Measurements from ENCODE around the gene TIMP3.

DNA sequence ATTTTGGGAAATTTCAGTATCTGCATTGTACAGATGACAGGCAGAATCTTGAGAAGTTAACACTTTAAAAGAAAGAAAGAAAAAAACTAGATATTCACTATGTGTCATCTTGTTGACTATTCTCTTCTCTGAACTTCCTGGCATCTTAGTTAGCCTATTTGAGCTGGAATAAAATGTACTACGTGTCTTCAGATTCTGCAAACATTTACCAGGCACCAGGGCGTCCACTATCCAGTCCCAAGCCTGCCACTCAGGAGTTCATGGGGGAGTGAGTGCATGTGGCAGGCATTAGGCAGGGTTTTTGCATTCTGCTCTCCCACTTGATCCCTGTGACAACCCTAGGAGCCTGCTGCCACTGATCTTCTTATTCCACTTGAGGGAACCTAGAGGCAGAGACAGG is 25.0 kb downstream of the TIMP3 start:
- TF ChIP-seq ZNF263 (CRISPR knock-in tag; IDR thresholded peaks at IDR 0.05; ENCODE audit: low read depth), result no peak
- TF ChIP-seq, protein P1, sequence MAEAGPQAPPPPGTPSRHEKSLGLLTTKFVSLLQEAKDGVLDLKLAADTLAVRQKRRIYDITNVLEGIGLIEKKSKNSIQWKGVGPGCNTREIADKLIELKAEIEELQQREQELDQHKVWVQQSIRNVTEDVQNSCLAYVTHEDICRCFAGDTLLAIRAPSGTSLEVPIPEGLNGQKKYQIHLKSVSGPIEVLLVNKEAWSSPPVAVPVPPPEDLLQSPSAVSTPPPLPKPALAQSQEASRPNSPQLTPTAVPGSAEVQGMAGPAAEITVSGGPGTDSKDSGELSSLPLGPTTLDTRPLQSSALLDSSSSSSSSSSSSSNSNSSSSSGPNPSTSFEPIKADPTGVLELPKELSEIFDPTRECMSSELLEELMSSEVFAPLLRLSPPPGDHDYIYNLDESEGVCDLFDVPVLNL (CRISPR knock-in tag; IDR thresholded peaks at IDR 0.05; ENCODE audit: borderline replicate concordance, low read depth), result no peak
- TF ChIP-seq, protein P2, sequence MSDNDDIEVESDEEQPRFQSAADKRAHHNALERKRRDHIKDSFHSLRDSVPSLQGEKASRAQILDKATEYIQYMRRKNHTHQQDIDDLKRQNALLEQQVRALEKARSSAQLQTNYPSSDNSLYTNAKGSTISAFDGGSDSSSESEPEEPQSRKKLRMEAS (CRISPR knock-in tag; IDR thresholded peaks at IDR 0.05), result no peak
- TF ChIP-seq JAZF1 (CRISPR knock-in tag; IDR thresholded peaks at IDR 0.05), result no peak
- TF ChIP-seq, protein P3, sequence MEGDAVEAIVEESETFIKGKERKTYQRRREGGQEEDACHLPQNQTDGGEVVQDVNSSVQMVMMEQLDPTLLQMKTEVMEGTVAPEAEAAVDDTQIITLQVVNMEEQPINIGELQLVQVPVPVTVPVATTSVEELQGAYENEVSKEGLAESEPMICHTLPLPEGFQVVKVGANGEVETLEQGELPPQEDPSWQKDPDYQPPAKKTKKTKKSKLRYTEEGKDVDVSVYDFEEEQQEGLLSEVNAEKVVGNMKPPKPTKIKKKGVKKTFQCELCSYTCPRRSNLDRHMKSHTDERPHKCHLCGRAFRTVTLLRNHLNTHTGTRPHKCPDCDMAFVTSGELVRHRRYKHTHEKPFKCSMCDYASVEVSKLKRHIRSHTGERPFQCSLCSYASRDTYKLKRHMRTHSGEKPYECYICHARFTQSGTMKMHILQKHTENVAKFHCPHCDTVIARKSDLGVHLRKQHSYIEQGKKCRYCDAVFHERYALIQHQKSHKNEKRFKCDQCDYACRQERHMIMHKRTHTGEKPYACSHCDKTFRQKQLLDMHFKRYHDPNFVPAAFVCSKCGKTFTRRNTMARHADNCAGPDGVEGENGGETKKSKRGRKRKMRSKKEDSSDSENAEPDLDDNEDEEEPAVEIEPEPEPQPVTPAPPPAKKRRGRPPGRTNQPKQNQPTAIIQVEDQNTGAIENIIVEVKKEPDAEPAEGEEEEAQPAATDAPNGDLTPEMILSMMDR (IDR thresholded peaks at IDR 0.05), result no peak
